Neural progenitor cell (in vitro differentiated cells): Measurements from ENCODE around the gene KIAA0930. TPM values are rescaled to one million over a fixed set of nuclear protein-coding genes. Genes with fewer than 3 reads are reported as not detected.

Experiments
- DNase-seq: peaks from one replicate; pipeline ENCODE4 v3.0.0-alpha.2; 2016; ENCODE audit warnings: low spot score
- H2AFZ ChIP-seq: fragments of 200-600 bp; sonication (generic); replicated peaks from 2 replicates; pipeline ENCODE4 v1.6.1; 2016; ENCODE audit warnings: antibody characterized with exemption
- H3F3A ChIP-seq: fragments of 200-600 bp; sonication (generic); 2 replicates; pipeline ENCODE4 v1.6.1; 2016; ENCODE audit warnings: antibody characterized with exemption, low read depth
- H3K27ac ChIP-seq: fragments of 200-600 bp; sonication (generic); 2 replicates; pipeline ENCODE4 v1.5.1; 2016; ENCODE audit warnings: mild to moderate bottlenecking
- H3K27me3 ChIP-seq: fragments of 200-600 bp; sonication (generic); 2 replicates; pipeline ENCODE4 v1.6.1; 2016; ENCODE audit warnings: mild to moderate bottlenecking, moderate library complexity
- H3K36me3 ChIP-seq: fragments of 200-600 bp; sonication (generic); 2 replicates; pipeline ENCODE4 v1.5.1; 2016
- H3K4me1 ChIP-seq: fragments of 200-600 bp; sonication (generic); 2 replicates; pipeline ENCODE4 v1.6.1; 2016; ENCODE audit warnings: mixed run types
- H3K4me2 ChIP-seq: fragments of 200-600 bp; sonication (generic); 2 replicates; pipeline ENCODE4 v1.6.1; 2016
- H3K4me3 ChIP-seq: fragments of 200-600 bp; sonication (generic); 2 replicates; pipeline ENCODE4 v1.5.1; 2016
- H3K79me2 ChIP-seq: fragments of 200-600 bp; sonication (generic); 2 replicates; pipeline ENCODE4 v1.6.1; 2016; ENCODE audit warnings: low read depth
- H3K9ac ChIP-seq: fragments of 200-600 bp; sonication (generic); 2 replicates; pipeline ENCODE4 v1.6.1; 2016
- H3K9me3 ChIP-seq: fragments of 200-600 bp; sonication (generic); 2 replicates; pipeline ENCODE4 v1.5.1; 2016; ENCODE audit warnings: low read depth
- H4K20me1 ChIP-seq: fragments of 200-600 bp; sonication (generic); 2 replicates; pipeline ENCODE4 v1.6.1; 2016; ENCODE audit warnings: low read depth
- H3K27ac Mint-ChIP-seq: 3 replicates; pipeline ENCODE4 v1.8.0; 2021; ENCODE audit warnings: mixed read lengths
- H3K27me3 Mint-ChIP-seq: 2 replicates; pipeline ENCODE4 v1.8.0; 2022; ENCODE audit warnings: low read depth, mild to moderate bottlenecking, inconsistent platforms, moderate library complexity, mixed read lengths; ENCODE audit not compliant: insufficient read depth
- H3K36me3 Mint-ChIP-seq: 3 replicates; pipeline ENCODE4 v1.8.0; 2021; ENCODE audit warnings: mixed read lengths
- H3K4me1 Mint-ChIP-seq: 3 replicates; pipeline ENCODE4 v1.8.0; 2021; ENCODE audit warnings: mixed read lengths
- H3K4me3 Mint-ChIP-seq: 3 replicates; pipeline ENCODE4 v1.8.0; 2021; ENCODE audit warnings: mild to moderate bottlenecking, moderate library complexity, mixed read lengths
- H3K9me3 Mint-ChIP-seq: 3 replicates; pipeline ENCODE4 v1.8.0; 2020; ENCODE audit warnings: mixed read lengths
- EZH2 ChIP-seq: fragments of 200-600 bp; sonication (generic); IDR thresholded peaks from 2 replicates; pipeline ENCODE4 v1.6.1; 2017; ENCODE audit warnings: antibody characterized with exemption, mild to moderate bottlenecking, moderate library complexity
- EZH2phosphoT487 ChIP-seq: fragments of 200-600 bp; sonication (generic); IDR thresholded peaks from 2 replicates; pipeline ENCODE4 v1.6.1; 2017; ENCODE audit warnings: antibody characterized with exemption
- microRNA counts: library from miRNA; unstranded; fragments of <30 nt; microRNA quantifications from one replicate; lab custom pipeline; 2016
- microRNA-seq: library from miRNA; unstranded; fragments of <30 nt; microRNA quantifications from one replicate; pipeline ENCODE4, GENCODE V29; 2016
- small RNA-seq: library from RNA; depleted of rRNA; stranded (forward); fragments of <200 nt; gene quantifications from one replicate; pipeline ENCODE3, GENCODE V24; 2015
- total RNA-seq: library from RNA; depleted of rRNA; stranded (reverse); fragments of >200 nt; gene quantifications from 2 replicates; pipeline ENCODE4 v1.2.3, GENCODE V29; 2015; ENCODE audit warnings: low replicate concordance
- TF ChIP-seq, protein P1 (sequence below): fragments of 200-600 bp; sonication (generic); IDR thresholded peaks from 2 replicates; pipeline ENCODE4 v1.5.1; 2017; ENCODE audit warnings: antibody characterized with exemption, mild to moderate bottlenecking

Gene KIAA0930
- total RNA-seq, 1 donor from 2014 or later = 15.0 TPM

DNA sequence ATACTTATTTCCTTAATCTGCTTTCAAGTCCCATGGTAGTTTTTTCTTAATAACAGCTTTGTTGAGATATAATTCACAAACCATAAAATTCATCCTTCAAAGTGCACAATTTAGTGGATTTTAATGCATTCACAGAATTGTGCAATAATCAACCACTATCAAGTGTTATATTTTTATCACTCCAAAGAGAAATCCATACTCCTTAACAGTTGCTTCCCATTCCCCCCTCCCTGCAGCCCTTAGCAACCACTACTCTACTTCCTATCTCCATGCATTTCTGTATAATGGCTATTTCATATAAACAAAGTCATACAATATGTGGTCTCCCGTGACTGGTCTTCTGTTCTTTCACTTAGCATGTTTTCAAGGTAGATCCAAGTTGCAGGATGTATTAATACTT lies 95.8 kb downstream of the KIAA0930 start:
- H3K9me3 Mint-ChIP-seq = peaks cover 13% of the 10 kb centered on the region
- H3K9ac ChIP-seq = no peak overlapping the region

DNA sequence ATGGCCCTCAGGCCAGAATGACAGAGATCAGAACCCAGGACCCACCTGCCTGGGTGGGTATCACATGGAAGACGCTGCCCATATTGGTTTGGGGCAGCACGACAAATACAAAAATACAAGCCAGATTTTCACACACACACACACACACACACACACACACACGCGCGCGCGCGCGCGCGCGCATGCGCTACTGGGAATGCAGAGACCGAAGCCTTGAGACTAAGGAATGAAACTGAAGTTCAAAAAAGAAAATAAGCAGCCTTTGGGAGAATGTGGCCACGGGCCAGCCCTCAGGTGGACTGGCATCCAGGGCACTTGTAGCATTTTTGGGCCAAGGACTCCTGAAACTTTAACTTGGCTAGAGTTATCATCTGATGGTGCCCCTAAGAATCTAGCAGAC lies 98.3 kb downstream of the KIAA0930 start:
- no peaks in the 10 kb centered on the region for H3K79me2 ChIP-seq
- H3K4me2 ChIP-seq = no peak overlapping the region
- peak; percentile 20 for DNase-seq
- H3K27ac ChIP-seq = no peak overlapping the region
- H3K4me1 Mint-ChIP-seq = no peaks in the 10 kb centered on the region
- H3K36me3 Mint-ChIP-seq = peaks cover 13% of the 10 kb centered on the region
- H4K20me1 ChIP-seq = no peaks in the 10 kb centered on the region
- H3K27ac Mint-ChIP-seq = no peak overlapping the region
- no peaks in the 10 kb centered on the region for H3K4me1 ChIP-seq
- no peak overlapping the region for H3K4me3 Mint-ChIP-seq
- peaks cover 18% of the 10 kb centered on the region for H3K9me3 Mint-ChIP-seq
- H2AFZ ChIP-seq = no peak overlapping the region
- no peaks in the 10 kb centered on the region for H3K36me3 ChIP-seq
- H3K4me3 ChIP-seq = no peak overlapping the region
- no peaks in the 10 kb centered on the region for H3F3A ChIP-seq
- no peaks in the 10 kb centered on the region for H3K27me3 Mint-ChIP-seq
- TF ChIP-seq EZH2phosphoT487 = no peak
- TF ChIP-seq, protein P1, sequence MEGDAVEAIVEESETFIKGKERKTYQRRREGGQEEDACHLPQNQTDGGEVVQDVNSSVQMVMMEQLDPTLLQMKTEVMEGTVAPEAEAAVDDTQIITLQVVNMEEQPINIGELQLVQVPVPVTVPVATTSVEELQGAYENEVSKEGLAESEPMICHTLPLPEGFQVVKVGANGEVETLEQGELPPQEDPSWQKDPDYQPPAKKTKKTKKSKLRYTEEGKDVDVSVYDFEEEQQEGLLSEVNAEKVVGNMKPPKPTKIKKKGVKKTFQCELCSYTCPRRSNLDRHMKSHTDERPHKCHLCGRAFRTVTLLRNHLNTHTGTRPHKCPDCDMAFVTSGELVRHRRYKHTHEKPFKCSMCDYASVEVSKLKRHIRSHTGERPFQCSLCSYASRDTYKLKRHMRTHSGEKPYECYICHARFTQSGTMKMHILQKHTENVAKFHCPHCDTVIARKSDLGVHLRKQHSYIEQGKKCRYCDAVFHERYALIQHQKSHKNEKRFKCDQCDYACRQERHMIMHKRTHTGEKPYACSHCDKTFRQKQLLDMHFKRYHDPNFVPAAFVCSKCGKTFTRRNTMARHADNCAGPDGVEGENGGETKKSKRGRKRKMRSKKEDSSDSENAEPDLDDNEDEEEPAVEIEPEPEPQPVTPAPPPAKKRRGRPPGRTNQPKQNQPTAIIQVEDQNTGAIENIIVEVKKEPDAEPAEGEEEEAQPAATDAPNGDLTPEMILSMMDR = no peak
- TF ChIP-seq EZH2 = no peak
- H3K9me3 ChIP-seq = no peaks in the 10 kb centered on the region
- H3K9ac ChIP-seq = no peak overlapping the region
- H3K27me3 ChIP-seq = no peaks in the 10 kb centered on the region

More for the DNA sequence above, 95.8 kb downstream of the KIAA0930 start:
- Histone ChIP-seq H2AFZ (no peak overlapping the region), H3K4me1 (no peaks in the 10 kb centered on the region), H3F3A (no peaks in the 10 kb centered on the region), H3K27ac (no peak overlapping the region), H3K4me3 (no peak overlapping the region), H3K36me3 (no peaks in the 10 kb centered on the region), H4K20me1 (no peaks in the 10 kb centered on the region), H3K27me3 (no peaks in the 10 kb centered on the region), H3K9me3 (no peaks in the 10 kb centered on the region), H3K4me2 (no peak overlapping the region), H3K79me2 (no peaks in the 10 kb centered on the region)
- H3K4me3 Mint-ChIP-seq = no peak overlapping the region
- TF ChIP-seq EZH2 (no peak), EZH2phosphoT487 (no peak)
- TF ChIP-seq, protein P1 = no peak
- H3K27ac Mint-ChIP-seq = no peak overlapping the region
- DNase-seq = no peak
- H3K27me3 Mint-ChIP-seq = no peaks in the 10 kb centered on the region
- H3K36me3 Mint-ChIP-seq = peaks cover 11% of the 10 kb centered on the region
- H3K4me1 Mint-ChIP-seq = no peaks in the 10 kb centered on the region

MicroRNAs encoded within 50 kb of the gene (microRNA counts, 767-probe panel; counts per million panel counts)
- 460 counts per million, percentile 90 among the panel's probes with 10 or more counts for microRNA hsa-miR-1249 (lab: Ali Mortazavi, UCI)

Small RNA genes within 50 kb of the gene (microRNA-seq; reads per million reads assigned to microRNA genes)
- gene MIR1249 = 9.3 reads per million, percentile 35 among the genes with 10 or more reads in this experiment

Small RNA genes within 50 kb of the gene (small RNA-seq; reads per million reads assigned to genes)
- gene MIR1249 = 0.11 reads per million

Other genes starting within 250 kb of the KIAA0930 start
- 6.7 and 22.6 TPM in 2 replicates for gene PHF21B, start 230.9 kb downstream of the KIAA0930 start, total RNA-seq
- gene NUP50, start 77.0 kb downstream of the KIAA0930 start, total RNA-seq = 87.2 and 96.8 TPM in 2 replicates
- 0.50 TPM in 1 of 2 replicates, not detected in the other for gene UPK3A, start 44.1 kb upstream of the KIAA0930 start, total RNA-seq
- 62.8 and 75.1 TPM in 2 replicates for gene FAM118A, start 69.0 kb upstream of the KIAA0930 start, total RNA-seq
- 0.06 and 0.09 TPM in 2 replicates for gene SMC1B, start 172.7 kb upstream of the KIAA0930 start, total RNA-seq
- 0.59 and 2.0 TPM in 2 replicates for gene RIBC2, start 172.8 kb upstream of the KIAA0930 start, total RNA-seq